GM12875 (cell line): ENCODE data around the gene CHPF.

Experiments used
- H3K4me3 ChIP-seq: one replicate; pipeline ENCODE4 v1.5.1; 2011; ENCODE audit warnings: low read depth, low read length, control low read depth
- CTCF ChIP-seq: IDR thresholded peaks from 2 replicates; pipeline ENCODE4 v1.5.1; 2011; ENCODE audit warnings: low read depth, mild to moderate bottlenecking, control low read depth, inconsistent platforms, low read length, moderate library complexity, borderline replicate concordance; ENCODE audit not compliant: insufficient read depth

The CHPF gene

GRCh38 chr2:219567131-219567530 lies 23.5 kb upstream of the CHPF start:
- H3K4me3 ChIP-seq: no peak overlapping the region
- TF ChIP-seq CTCF: no peak

- no peak overlapping the region for H3K4me3 ChIP-seq
- TF ChIP-seq CTCF: no peak
Measured at GRCh38 chr2:219566640-219567039, 23.0 kb upstream of the CHPF start.

- TF ChIP-seq CTCF: no peak
- H3K4me3 ChIP-seq: no peak overlapping the region
Measured at GRCh38 chr2:219565130-219566080, 21.8 kb upstream of the CHPF start.

GRCh38 chr2:219563271-219563928 lies 19.8 kb upstream of the CHPF start:
- no peak overlapping the region for H3K4me3 ChIP-seq
- TF ChIP-seq CTCF: no peak

GRCh38 chr2:219562049-219563020 lies 18.7 kb upstream of the CHPF start:
- TF ChIP-seq CTCF: no peak
- no peak overlapping the region for H3K4me3 ChIP-seq

GRCh38 chr2:219561179-219562048 lies 17.8 kb upstream of the CHPF start:
- no peak overlapping the region for H3K4me3 ChIP-seq

More at GRCh38 chr2:219561179-219562048, 17.8 kb upstream of the CHPF start:
- TF ChIP-seq CTCF: no peak
